PFSK-1 (cell line): Measurements from ENCODE around the gene WNK1.

Experiments used
- FOXP2 ChIP-seq: optimal IDR thresholded peaks from 2 replicates; pipeline ENCODE3; 2011; ENCODE audit warnings: borderline replicate concordance, control low read depth, inconsistent platforms; ENCODE audit not compliant: insufficient read depth; ENCODE audit errors: extremely low read length, extremely low read depth
- POLR2AphosphoS5 ChIP-seq: IDR thresholded peaks from 2 replicates; pipeline ENCODE4 v1.6.1; 2012; ENCODE audit warnings: low read depth, mild to moderate bottlenecking, control low read depth, low read length, moderate library complexity
- REST ChIP-seq, 2 experiments: IDR thresholded peaks; 2 replicates each; pipeline versions ENCODE4 v1.6.1 to v1.8.0; 2011 to 2012; ENCODE audit warnings: low read depth in 2 of 2, low read length in 2 of 2, control low read depth in 1 of 2, inconsistent platforms in 1 of 2, mild to moderate bottlenecking in 1 of 2, moderate library complexity in 1 of 2; ENCODE audit not compliant: insufficient read depth in 1 of 2
- SIN3A ChIP-seq: IDR thresholded peaks from 2 replicates; pipeline ENCODE4 v1.6.1; 2012; ENCODE audit warnings: mild to moderate bottlenecking, low read length, moderate library complexity, borderline replicate concordance; ENCODE audit not compliant: insufficient read depth
- TAF1 ChIP-seq: IDR thresholded peaks from 2 replicates; pipeline ENCODE4 v1.6.1; 2012; ENCODE audit warnings: low read length, control low read depth, borderline replicate concordance; ENCODE audit not compliant: insufficient read depth

Gene WNK1

GRCh38 chr12:905261-906031 lies 153.1 kb downstream of the WNK1 start:
- no peak for TF ChIP-seq TAF1
- TF ChIP-seq REST (IDR thresholded peaks at IDR 0.05; ENCODE audit: insufficient read depth in 1 of 2, low read depth in 2 of 2, low read length in 2 of 2), result no peak
- no peak for TF ChIP-seq FOXP2
- TF ChIP-seq POLR2AphosphoS5, result no peak
- no peak for TF ChIP-seq SIN3A

GRCh38 chr12:906062-906585 lies 153.7 kb downstream of the WNK1 start:
- TF ChIP-seq POLR2AphosphoS5 (no peak), SIN3A (no peak), REST (IDR thresholded peaks at IDR 0.05; ENCODE audit: insufficient read depth in 1 of 2, low read depth in 2 of 2, low read length in 2 of 2) (no peak), TAF1 (no peak), FOXP2 (no peak)

- TF ChIP-seq POLR2AphosphoS5, result no peak
- no peak for TF ChIP-seq FOXP2
- TF ChIP-seq SIN3A, result no peak
- TF ChIP-seq REST (IDR thresholded peaks at IDR 0.05; ENCODE audit: insufficient read depth in 1 of 2, low read depth in 2 of 2, low read length in 2 of 2), result no peak
- no peak for TF ChIP-seq TAF1
These were observed 155.2 kb downstream of the WNK1 start for GRCh38 chr12:907413-908185.

- TF ChIP-seq TAF1 (no peak), SIN3A (no peak), FOXP2 (no peak), REST (IDR thresholded peaks at IDR 0.05; ENCODE audit: insufficient read depth in 1 of 2, low read depth in 2 of 2, low read length in 2 of 2) (no peak), POLR2AphosphoS5 (no peak)
These were observed 157.5 kb downstream of the WNK1 start for GRCh38 chr12:909861-910260.
